Ovary (tissue), 3 donors: ENCODE results near the gene RPS6KL1.

Source experiments
- CTCF ChIP-seq, 3 donors: fragments of 450-650 bp in 2 of 3; fragments of 200-600 bp in 1 of 3; IDR thresholded peaks; one replicate each; pipeline versions ENCODE4 v1.5.1 to v1.8.0; 2016 to 2022; ENCODE audit warnings: antibody characterized with exemption in 3 of 3, mild to moderate bottlenecking in 1 of 3
- EP300 ChIP-seq: sonication (generic); formaldehyde crosslinking; IDR thresholded peaks from one replicate; pipeline ENCODE4 v1.6.1; 2017; ENCODE audit warnings: antibody characterized with exemption
- POLR2A ChIP-seq: fragments of 450-650 bp; IDR thresholded peaks from one replicate; pipeline ENCODE4 v1.6.1; 2017; ENCODE audit warnings: antibody characterized with exemption, mild to moderate bottlenecking, moderate library complexity
- donor health status: DM: no; HTN: no; CAD: no.

GRCh38 chr14:74949191-74949601 is 26.1 kb upstream of the RPS6KL1 start:
- TF ChIP-seq CTCF (IDR thresholded peaks at IDR 0.05) (no peak), POLR2A (no peak), EP300 (no peak)
